Activated CD4-positive, alpha-beta T cell treated with anti-CD3 and anti-CD28 coated beads, Interleukin-2, amount 10 ng/mL, durations not matched to agents 7 days and 5 days (primary cell): ENCODE measurements around the gene ABCC4. TPM values are rescaled to one million over a fixed set of nuclear protein-coding genes. Genes with fewer than 3 reads are reported as not detected.

Experiments
- CTCF ChIA-PET: fragments of 350-600 bp; sonication (Branson Sonifier 250); formaldehyde crosslinking; loops from one replicate; lab custom pipeline; 2021; ENCODE audit warnings: antibody characterized with exemption; lab: Charles Lee
- POLR2A ChIA-PET: fragments of 350-600 bp; sonication (Branson Sonifier 250); formaldehyde crosslinking; loops from one replicate; lab custom pipeline; 2021; ENCODE audit warnings: antibody characterized with exemption; lab: Charles Lee
- DNase-seq: peaks from one replicate; pipeline ENCODE4 v3.0.0-alpha.2; 2020
- H3K27ac Mint-ChIP-seq: one replicate; pipeline ENCODE4 v1.8.0; 2021; ENCODE audit warnings: mild to moderate bottlenecking, moderate library complexity, mixed read lengths
- H3K27me3 Mint-ChIP-seq: one replicate; pipeline ENCODE4 v1.8.0; 2021; ENCODE audit warnings: mixed read lengths
- H3K36me3 Mint-ChIP-seq: one replicate; pipeline ENCODE4 v1.8.0; 2021; ENCODE audit warnings: low read depth, mixed read lengths
- H3K4me1 Mint-ChIP-seq: one replicate; pipeline ENCODE4 v1.8.0; 2021; ENCODE audit warnings: mixed read lengths
- H3K4me3 Mint-ChIP-seq: one replicate; pipeline ENCODE4 v1.8.0; 2021; ENCODE audit warnings: mild to moderate bottlenecking, moderate library complexity, mixed read lengths
- H3K9me3 Mint-ChIP-seq: one replicate; pipeline ENCODE4 v1.8.0; 2021; ENCODE audit warnings: mixed read lengths
- total RNA-seq, 2 experiments: library from RNA; stranded (reverse); gene quantifications; one replicate each; pipeline ENCODE4 v1.2.3, GENCODE V29; 2021

Gene ABCC4
- total RNA-seq, 2 experiments from 2014 or later: 4.8 to 7.0 TPM

DNA sequence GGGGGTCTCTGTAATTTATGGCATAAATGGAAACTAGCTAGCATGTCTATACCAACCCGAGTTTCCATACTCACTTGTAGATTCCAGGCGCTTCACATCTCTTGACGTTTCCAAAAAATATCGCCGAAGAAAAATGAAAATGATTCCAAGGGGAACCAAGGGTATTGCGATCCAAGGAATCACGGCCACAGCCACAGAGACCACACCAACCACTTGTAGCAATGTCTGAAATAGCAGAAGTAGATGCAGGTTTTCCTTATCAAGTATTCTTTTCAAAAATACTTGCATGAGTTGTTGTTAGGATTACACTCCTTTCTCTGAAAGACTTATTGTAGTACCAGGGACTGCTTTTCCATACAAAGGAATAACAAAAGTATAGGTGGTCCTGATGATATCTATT lies 218.2 kb downstream of the ABCC4 start:
- peaks cover 4% of the 10 kb centered on the region for H3K4me1 Mint-ChIP-seq
- H3K9me3 Mint-ChIP-seq: no peaks in the 10 kb centered on the region
- no peak overlapping the region for H3K27ac Mint-ChIP-seq
- no peak for DNase-seq
- H3K27me3 Mint-ChIP-seq: no peaks in the 10 kb centered on the region
- no peaks in the 10 kb centered on the region for H3K36me3 Mint-ChIP-seq
- ChIA-PET CTCF (no interaction called here), POLR2A (no interaction called here)
- H3K4me3 Mint-ChIP-seq: no peak overlapping the region

DNA sequence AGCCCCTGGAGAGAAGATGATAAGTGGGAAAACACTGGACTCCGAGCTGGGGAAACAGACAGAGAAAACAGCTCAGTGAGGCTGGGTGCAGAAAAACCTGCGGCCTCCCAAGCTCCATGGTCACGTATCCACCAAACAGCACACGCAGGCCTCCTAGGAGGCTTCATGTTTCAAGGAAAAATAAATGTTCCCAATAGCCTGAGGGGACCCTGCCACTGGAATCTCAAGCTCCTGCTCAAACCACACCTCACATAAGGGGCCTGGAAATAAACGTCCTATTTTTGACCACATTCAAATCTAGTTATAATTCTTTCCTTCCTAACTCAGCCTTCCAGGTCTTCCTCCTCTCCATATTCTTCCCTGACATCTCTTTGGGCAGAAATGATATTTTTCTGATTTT lies 225.7 kb downstream of the ABCC4 start:
- H3K27ac Mint-ChIP-seq: no peak overlapping the region
- CTCF ChIA-PET: interaction anchor here (1.4 kb wide), 1 partner anchor 16 kb away, joined by 3 read pairs; no protein-coding TSS in a partner anchor
- no peaks in the 10 kb centered on the region for H3K4me1 Mint-ChIP-seq
- no peaks in the 10 kb centered on the region for H3K27me3 Mint-ChIP-seq
- H3K36me3 Mint-ChIP-seq: peaks cover 5% of the 10 kb centered on the region
- H3K9me3 Mint-ChIP-seq: no peaks in the 10 kb centered on the region
- H3K4me3 Mint-ChIP-seq: no peak overlapping the region
- POLR2A ChIA-PET: no interaction called here
- DNase-seq: no peak

DNA sequence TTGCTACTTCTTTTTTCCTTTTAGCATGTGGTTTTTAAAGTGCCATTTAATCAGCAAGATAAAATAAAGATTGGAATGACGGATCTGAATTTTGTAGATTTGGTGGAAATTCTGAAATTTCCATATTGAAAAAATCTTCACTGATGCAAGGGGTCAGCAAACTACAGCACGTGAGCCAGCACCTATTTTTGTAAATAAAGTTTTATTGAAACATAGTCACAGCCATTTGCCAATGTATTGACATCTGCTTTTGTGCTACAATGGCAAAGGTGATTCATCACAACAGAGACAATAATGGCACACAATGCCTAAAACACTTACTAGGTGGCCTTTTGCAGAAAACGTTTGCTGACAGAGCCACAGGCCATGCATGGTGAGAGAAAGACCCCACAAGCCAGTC lies 226.4 kb downstream of the ABCC4 start:
- POLR2A ChIA-PET: no interaction called here
- H3K27me3 Mint-ChIP-seq: no peaks in the 10 kb centered on the region

DNA sequence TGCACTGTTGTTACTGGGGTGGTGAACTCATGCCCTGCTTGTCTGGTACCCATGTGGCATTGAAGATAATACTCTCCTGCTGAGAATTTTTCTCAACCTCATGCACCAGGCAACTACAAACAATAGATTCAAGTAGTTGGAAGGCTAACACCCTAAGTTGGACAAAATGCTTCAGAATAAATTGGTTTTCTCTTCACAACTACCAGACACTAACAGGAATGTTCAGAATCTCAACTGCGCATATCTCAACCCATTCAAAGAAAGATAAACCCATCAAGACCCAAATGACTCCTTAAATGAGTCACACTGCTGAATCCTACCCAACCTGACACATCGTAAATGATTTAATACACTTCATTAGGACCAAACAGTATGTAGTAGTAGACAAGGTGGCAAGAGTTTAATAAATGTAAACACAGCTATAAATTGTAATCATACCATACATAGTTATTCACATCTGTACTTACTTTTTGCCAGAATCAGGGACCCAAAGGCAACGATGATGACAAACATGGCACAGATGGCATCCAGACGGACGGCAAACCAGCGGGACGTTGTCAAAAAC lies 227.4 kb downstream of the ABCC4 start:
- H3K9me3 Mint-ChIP-seq: no peaks in the 10 kb centered on the region
- no peak overlapping the region for H3K4me3 Mint-ChIP-seq
- no peak overlapping the region for H3K27ac Mint-ChIP-seq
- no peaks in the 10 kb centered on the region for H3K27me3 Mint-ChIP-seq
- ChIA-PET POLR2A (no interaction called here), CTCF (no interaction called here)
- H3K4me1 Mint-ChIP-seq: no peaks in the 10 kb centered on the region
- peaks cover 6% of the 10 kb centered on the region for H3K36me3 Mint-ChIP-seq
- no peak for DNase-seq

More for the DNA sequence above, 226.4 kb downstream of the ABCC4 start:
- no peak overlapping the region for H3K27ac Mint-ChIP-seq
- CTCF ChIA-PET: interaction anchor here (1.4 kb wide), 1 partner anchor 17 kb away, joined by 3 read pairs; no protein-coding TSS in a partner anchor
- no peaks in the 10 kb centered on the region for H3K4me1 Mint-ChIP-seq
- H3K9me3 Mint-ChIP-seq: no peaks in the 10 kb centered on the region
- H3K4me3 Mint-ChIP-seq: no peak overlapping the region
- no peak for DNase-seq
- peaks cover 6% of the 10 kb centered on the region for H3K36me3 Mint-ChIP-seq

DNA sequence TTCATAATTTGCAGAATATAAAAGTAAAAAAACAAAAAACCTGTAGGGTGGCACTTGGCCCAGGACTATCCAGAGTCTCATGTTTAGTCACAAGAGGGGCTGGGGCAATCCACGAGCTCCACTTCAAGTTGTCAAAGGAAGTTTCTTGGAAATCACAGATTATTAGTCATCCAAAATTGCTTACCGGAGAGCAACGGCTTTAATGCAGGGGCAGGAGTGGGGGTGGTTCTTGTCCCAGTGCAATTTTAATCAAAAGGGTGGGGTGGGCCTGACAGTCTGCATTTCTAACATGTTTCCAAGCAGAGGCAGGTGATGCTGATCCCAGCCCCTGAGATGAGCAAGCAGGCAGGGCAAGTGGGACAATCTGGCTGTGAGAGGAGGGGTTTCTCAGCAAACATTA lies 233.9 kb downstream of the ABCC4 start:
- Mint-ChIP-seq H3K27me3 (no peaks in the 10 kb centered on the region), H3K36me3 (peaks cover 6% of the 10 kb centered on the region), H3K9me3 (no peaks in the 10 kb centered on the region), H3K27ac (no peak overlapping the region), H3K4me3 (no peak overlapping the region), H3K4me1 (no peaks in the 10 kb centered on the region)
- ChIA-PET POLR2A (no interaction called here), CTCF (no interaction called here)
- no peak for DNase-seq

DNA sequence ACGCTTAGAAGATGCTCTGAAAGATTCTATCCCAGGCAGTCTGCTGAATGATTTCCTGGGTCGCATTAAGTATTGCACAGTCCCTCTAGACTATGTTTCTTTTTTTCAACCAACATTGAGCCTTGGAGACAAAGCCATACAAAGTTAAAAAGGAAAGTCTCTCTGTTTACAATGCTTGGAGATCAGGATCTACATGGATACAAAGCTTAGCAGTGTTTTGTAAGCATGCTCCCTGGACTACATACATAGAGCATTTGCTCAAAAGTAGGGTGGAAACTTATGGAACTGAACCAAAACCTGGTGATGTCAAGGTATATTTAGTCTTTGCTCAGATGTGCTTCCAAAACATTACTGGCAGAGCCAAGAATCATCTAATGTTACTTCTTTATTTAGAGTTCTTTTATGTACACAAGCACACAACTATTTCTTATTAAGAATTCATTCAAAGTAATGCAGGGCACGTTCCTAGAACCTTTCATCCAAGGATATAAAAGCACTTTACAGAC lies 241.2 kb downstream of the ABCC4 start:
- Mint-ChIP-seq H3K9me3 (no peaks in the 10 kb centered on the region), H3K36me3 (no peaks in the 10 kb centered on the region), H3K4me1 (no peaks in the 10 kb centered on the region), H3K27me3 (no peaks in the 10 kb centered on the region), H3K4me3 (no peak overlapping the region), H3K27ac (no peak overlapping the region)
- DNase-seq: no peak
- CTCF ChIA-PET: no interaction called here
- POLR2A ChIA-PET: no interaction called here

DNA sequence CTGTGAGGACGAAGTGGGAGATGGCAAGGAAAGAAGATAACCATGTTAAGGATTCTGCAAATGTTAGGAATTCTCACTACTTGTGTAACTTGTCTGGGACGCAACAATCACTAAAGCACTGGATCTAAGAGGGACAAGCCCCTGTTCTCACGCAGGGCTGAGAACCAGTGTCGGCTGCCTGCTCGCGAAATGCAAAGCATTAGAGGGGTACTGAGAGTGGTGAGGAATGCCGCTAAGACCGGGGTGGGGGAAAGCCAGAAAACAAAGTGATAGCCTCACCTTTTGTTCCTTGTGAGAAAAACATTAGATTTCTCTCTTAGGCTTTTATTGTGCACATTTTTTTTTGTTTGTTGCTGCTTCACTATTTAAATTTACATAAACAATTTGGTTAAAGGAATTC lies 241.9 kb downstream of the ABCC4 start:
- no peak for DNase-seq
- Mint-ChIP-seq H3K36me3 (no peaks in the 10 kb centered on the region), H3K4me1 (no peaks in the 10 kb centered on the region), H3K27ac (no peak overlapping the region), H3K9me3 (no peaks in the 10 kb centered on the region), H3K4me3 (no peak overlapping the region), H3K27me3 (no peaks in the 10 kb centered on the region)
- ChIA-PET CTCF (no interaction called here), POLR2A (no interaction called here)

DNA sequence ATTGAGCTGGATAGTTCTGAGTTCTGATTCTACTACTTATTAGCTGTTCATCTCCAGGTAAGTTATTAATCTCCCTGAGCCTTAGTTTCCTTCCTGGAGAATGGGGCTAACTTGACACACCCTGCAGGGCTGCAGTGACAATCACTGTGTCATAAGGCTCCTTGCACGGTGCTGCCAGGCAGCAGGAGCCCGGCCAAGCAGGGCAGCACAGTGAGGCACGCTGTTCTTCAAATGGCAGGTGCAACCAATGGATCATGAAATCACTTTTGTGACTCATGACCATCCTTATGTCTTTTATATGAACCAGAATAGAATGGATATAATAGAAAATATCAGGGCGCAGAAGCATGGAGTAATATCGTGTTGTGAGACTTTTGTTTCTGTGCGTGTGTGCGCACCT lies 242.6 kb downstream of the ABCC4 start:
- no peaks in the 10 kb centered on the region for H3K27me3 Mint-ChIP-seq
- H3K4me3 Mint-ChIP-seq: no peak overlapping the region
- ChIA-PET CTCF (no interaction called here), POLR2A (no interaction called here)
- no peak for DNase-seq
- no peaks in the 10 kb centered on the region for H3K4me1 Mint-ChIP-seq
- no peaks in the 10 kb centered on the region for H3K36me3 Mint-ChIP-seq
- H3K27ac Mint-ChIP-seq: no peak overlapping the region
- no peaks in the 10 kb centered on the region for H3K9me3 Mint-ChIP-seq

DNA sequence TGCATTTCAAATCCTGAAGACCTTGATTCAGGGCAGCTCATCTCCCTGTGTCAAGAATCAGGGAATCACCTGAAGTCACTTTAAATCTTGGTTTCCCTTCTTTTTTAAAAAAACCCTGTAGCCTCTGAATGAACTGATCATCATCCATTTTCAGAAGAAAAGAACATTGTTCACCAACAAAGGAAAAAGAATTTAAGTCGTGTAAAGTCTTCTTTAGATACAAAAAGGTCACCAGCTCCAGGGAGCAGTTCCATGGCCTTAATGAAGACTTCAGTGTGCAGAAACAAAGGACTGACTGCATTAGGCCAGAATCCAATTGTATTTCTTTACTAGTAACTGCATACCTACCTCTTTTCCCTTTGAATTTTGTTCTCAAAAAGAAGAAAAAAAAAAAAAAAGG lies 245.0 kb downstream of the ABCC4 start:
- no peak overlapping the region for H3K4me3 Mint-ChIP-seq
- H3K27me3 Mint-ChIP-seq: no peaks in the 10 kb centered on the region
- H3K9me3 Mint-ChIP-seq: no peaks in the 10 kb centered on the region
- H3K36me3 Mint-ChIP-seq: no peaks in the 10 kb centered on the region
- ChIA-PET CTCF (interaction anchor here (0.6 to 0.7 kb wide), 6 partner anchors 21 to 388 kb away, joined by 3 to 5 read pairs (median 3); no protein-coding TSS in a partner anchor), POLR2A (no interaction called here)
- H3K4me1 Mint-ChIP-seq: peaks cover 1% of the 10 kb centered on the region
- H3K27ac Mint-ChIP-seq: no peak overlapping the region
- no peak for DNase-seq

DNA sequence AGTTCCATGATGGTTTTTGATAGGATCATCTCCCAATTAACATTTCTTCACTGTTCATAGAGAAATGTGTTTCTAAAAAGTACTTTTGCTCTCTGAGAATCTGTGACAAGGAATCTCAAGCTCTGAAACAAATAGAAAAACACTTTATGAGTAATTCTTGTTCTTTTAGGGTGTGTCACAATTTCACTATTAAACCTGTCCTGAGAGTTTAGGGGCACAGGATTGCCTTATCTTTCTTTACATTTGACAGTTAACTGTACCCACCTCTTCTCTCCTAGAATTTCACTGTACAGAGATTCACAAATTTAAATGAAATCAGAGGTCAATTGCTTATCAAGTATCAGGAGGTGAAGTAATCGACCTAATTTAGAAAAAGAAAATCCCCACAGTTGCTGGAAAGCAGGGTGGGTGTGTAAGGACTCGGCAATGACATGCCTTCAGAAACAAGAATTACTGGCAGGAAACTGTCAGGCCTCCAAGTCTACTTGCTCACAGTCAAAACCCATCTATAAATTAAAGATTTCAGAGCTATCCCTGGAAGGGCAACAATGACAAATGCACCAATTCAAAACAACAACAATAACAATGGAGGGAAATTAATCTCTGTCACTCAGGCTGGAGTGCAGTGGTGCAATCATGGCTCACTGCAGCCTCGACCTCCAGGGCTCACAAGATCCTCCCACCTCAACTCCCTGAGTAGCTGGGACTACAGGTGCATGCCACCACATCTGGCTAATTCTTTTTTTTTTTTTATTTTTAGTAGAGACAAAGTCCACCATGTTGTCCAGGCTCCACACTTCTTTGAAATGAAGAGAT lies 250.2 kb downstream of the ABCC4 start:
- ChIA-PET POLR2A (no interaction called here), CTCF (interaction anchor here (0.6 kb wide), 2 partner anchors 166 to 196 kb away, joined by 4 to 5 read pairs; no protein-coding TSS in a partner anchor)
- no peak overlapping the region for H3K4me3 Mint-ChIP-seq
- peaks cover 3% of the 10 kb centered on the region for H3K36me3 Mint-ChIP-seq
- DNase-seq: no peak
- no peaks in the 10 kb centered on the region for H3K9me3 Mint-ChIP-seq
- no peak overlapping the region for H3K27ac Mint-ChIP-seq
- no peaks in the 10 kb centered on the region for H3K27me3 Mint-ChIP-seq
- peaks cover 17% of the 10 kb centered on the region for H3K4me1 Mint-ChIP-seq

DNA sequence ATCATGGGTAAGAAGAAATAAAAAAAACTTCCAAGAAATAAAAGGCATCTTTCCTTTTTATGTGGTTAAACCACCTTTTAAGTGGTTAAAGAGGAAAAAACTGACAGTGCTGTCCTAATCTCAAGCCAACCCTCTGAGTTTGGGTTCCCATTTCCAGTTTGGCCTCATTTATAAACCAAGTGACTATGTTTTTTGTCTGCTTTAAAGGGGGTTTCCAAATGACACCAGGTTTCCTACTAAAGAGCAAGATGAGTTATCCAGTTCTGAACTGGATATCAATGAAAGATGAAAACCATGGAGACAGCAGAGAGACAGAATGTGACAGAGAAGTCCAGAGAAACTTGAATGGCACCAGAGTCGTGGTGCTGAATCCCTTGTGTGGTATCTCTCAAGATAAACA lies 251.5 kb downstream of the ABCC4 start:
- POLR2A ChIA-PET: no interaction called here
- H3K36me3 Mint-ChIP-seq: peaks cover 3% of the 10 kb centered on the region
- CTCF ChIA-PET: no interaction called here
- H3K27ac Mint-ChIP-seq: no peak overlapping the region
- H3K9me3 Mint-ChIP-seq: no peaks in the 10 kb centered on the region
- no peak for DNase-seq
- no peak overlapping the region for H3K4me3 Mint-ChIP-seq
- H3K4me1 Mint-ChIP-seq: peaks cover 17% of the 10 kb centered on the region
- no peaks in the 10 kb centered on the region for H3K27me3 Mint-ChIP-seq

DNA sequence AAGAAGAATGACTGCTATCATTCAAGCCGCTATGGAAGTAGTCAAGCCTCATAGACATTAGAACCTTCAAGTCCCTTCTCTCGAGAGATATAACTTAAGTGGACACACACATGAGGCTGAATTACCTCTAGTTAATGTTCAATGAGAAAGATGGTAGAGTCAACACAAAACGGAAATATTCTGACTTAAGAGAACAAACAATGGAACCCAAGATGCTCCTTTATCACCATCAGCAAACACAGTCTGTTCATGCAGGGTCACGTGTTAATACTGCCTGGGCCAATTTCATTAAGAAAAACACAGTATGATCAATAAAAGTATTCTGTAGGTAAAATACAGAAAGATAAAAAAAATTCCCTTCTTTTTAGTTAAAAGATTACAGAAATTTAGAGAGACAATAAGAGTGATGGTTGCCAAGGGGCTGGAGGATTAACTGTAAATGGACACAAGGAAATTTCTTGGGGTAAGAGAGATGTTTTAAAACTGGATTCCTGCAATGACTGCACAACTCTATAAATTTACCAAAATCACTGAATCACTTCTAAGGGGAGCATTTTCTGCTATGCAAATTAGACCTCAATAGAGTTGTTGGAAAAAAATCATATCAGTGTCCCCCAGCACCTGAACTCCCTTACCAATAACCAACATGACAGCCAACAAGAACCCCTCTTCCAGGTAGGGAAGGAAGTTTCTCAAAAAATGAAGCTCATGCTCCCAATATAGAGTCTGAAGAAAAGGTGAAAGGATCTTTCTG lies 256.6 kb downstream of the ABCC4 start:
- Mint-ChIP-seq H3K4me3 (no peak overlapping the region), H3K36me3 (peaks cover 9% of the 10 kb centered on the region), H3K27ac (no peak overlapping the region), H3K9me3 (no peaks in the 10 kb centered on the region), H3K4me1 (peaks cover under 1% of the 10 kb centered on the region), H3K27me3 (no peaks in the 10 kb centered on the region)
- no peak for DNase-seq
- ChIA-PET POLR2A (no interaction called here), CTCF (no interaction called here)

DNA sequence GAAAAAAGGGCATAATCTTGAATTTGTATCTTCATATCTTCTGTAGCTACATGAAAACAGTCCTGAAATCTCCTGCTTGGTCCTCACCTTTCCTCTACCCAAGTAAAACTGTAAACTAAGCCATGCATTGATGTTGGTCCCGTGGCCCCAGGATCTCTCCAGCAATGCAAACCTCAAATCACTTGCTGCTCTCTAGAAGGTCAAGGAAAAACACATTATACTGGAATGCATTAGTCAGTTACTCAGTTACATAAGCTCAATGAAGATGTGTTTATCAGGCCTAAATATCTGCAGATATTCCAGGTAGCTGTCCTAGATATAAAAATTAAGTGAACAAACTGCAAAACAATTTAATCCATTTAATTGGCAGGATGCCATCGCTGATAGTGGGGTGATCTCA lies 261.8 kb downstream of the ABCC4 start:
- Mint-ChIP-seq H3K4me1 (peaks cover 2% of the 10 kb centered on the region), H3K27ac (no peak overlapping the region), H3K27me3 (no peaks in the 10 kb centered on the region), H3K36me3 (peaks cover 6% of the 10 kb centered on the region), H3K9me3 (no peaks in the 10 kb centered on the region), H3K4me3 (no peak overlapping the region)
- no peak for DNase-seq
- ChIA-PET CTCF (interaction anchor here (0.6 kb wide), 1 partner anchor 352 kb away, joined by 3 read pairs; no protein-coding TSS in a partner anchor), POLR2A (no interaction called here)
